ENCODE measurements around the gene ST8SIA1.

GRCh38 chr12:22360774-22361173 lies 26.3 kb upstream of the ST8SIA1 start:
- TF ChIP-seq CTCF (IDR thresholded peaks at IDR 0.05; ENCODE audit: insufficient read depth, low read length, poor library complexity, severe bottlenecking) = no peak
- no peak for TF ChIP-seq EZH2phosphoT487 (conservative IDR thresholded peaks at IDR 0.05; ENCODE audit: low read length)

Data from SU-DHL-6 (cell line).